Spinal cord (tissue), 10 donors: Measurements from ENCODE around the gene LDLR. TPM values are rescaled to one million over a fixed set of nuclear protein-coding genes. Genes with fewer than 3 reads are reported as not detected.
"Not testable (repeated sequence)": the region's sequence is repeated elsewhere in the genome, so short reads cannot be mapped to it uniquely, and the experiment has no call there.

Experiments
- DNase-seq, 6 donors: peaks; one replicate each; pipeline versions ENCODE4 v3.0.0 to v3.0.0-alpha.2; 2013 to 2015; ENCODE audit warnings: low spot score in 6 of 6, low read depth in 4 of 6
- H3K27ac ChIP-seq: one replicate; pipeline ENCODE4 v1.5.1; 2013; ENCODE audit warnings: low read depth, low read length, control low read depth
- H3K27me3 ChIP-seq: one replicate; pipeline ENCODE4 v1.6.1; 2013; ENCODE audit warnings: low read length; ENCODE audit not compliant: control insufficient read depth, insufficient read depth
- H3K36me3 ChIP-seq: one replicate; pipeline ENCODE4 v1.6.1; 2013; ENCODE audit warnings: low read length; ENCODE audit not compliant: control insufficient read depth, insufficient read depth
- H3K4me1 ChIP-seq: one replicate; pipeline ENCODE4 v1.6.1; 2013; ENCODE audit warnings: low read length; ENCODE audit not compliant: control insufficient read depth, insufficient read depth
- H3K4me3 ChIP-seq: one replicate; pipeline ENCODE4 v1.5.1; 2013; ENCODE audit warnings: low read depth, low read length, control low read depth
- H3K9me3 ChIP-seq: one replicate; pipeline ENCODE4 v1.6.1; 2013; ENCODE audit warnings: low read length; ENCODE audit not compliant: control insufficient read depth, insufficient read depth
- WGBS: methylation state at CpG from one replicate; pipeline ENCODE4 v1.1.5; 2013; ENCODE audit warnings: missing lambda C conversion rate; ENCODE audit not compliant: insufficient coverage; 5-methylcytosine and 5-hydroxymethylcytosine counted together
- polyA plus RNA-seq, 2 donors: library from polyadenylated mRNA; unstranded; fragments of 120-200 nt; gene quantifications; one replicate each; pipeline ENCODE4 v1.2.1, GENCODE V29; 2013; ENCODE audit not compliant: insufficient read length in 2 of 2
- total RNA-seq, 2 donors: library from RNA; depleted of rRNA in 1 of 2; stranded (reverse); fragments of 120-200 nt in 1 of 2; fragments of >200 nt in 1 of 2; gene quantifications; one replicate each; pipeline versions ENCODE4 v1.2.3 to v1.2.4, GENCODE V29; 2013 to 2014
- donor health status: healthy.

LDLR gene
- total and polyA plus RNA-seq, 4 donors, result 29.8 to 70.9 (median 30.2) TPM

DNA sequence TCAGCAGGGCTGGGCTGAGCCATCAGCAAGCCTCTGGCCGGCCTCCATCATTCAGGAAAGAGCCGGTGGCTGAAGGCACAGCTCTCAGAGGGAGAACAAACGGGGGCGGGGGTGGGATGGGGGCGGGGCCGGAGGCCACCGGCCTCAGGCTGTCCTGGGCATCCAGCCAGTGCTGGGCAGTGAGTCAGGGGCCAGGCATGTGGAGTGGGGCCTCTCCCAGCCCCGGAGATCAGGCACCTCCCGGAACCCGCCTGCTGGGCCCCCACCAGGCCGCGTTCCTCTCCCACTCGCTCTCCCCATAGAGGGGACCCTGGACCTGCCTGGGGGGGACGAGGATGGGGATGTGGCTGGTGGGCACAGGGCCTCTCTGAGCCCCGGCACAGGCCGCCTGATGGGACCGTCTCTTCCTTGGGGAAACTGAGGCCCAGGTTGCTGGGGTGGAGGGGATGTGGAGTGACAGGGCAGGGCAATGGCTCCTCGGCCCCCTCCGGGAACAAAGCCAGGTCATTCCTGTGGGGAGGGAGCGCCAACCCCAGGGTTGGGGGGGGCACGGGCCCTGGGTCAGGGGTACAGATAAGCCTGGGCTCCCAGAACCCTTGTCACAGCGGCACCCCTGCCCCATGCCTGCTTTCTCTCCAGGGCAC lies 53.4 kb downstream of the LDLR start:
- 30% methylated on average over 17 of the region's 22 CpGs for WGBS
- Histone ChIP-seq H3K9me3 (peaks cover 4% of the 10 kb centered on the region), H3K4me3 (peak overlapping the region; percentile 4), H3K36me3 (peaks cover 5% of the 10 kb centered on the region), H3K4me1 (peaks cover 54% of the 10 kb centered on the region), H3K27me3 (no peaks in the 10 kb centered on the region), H3K27ac (peak overlapping the region; percentile 98)
- peak in 4 of 6 donors; percentile 52 to 89 (median 60) for DNase-seq

- Histone ChIP-seq H3K36me3 (peaks cover 16% of the 10 kb centered on the region), H3K9me3 (peaks cover 4% of the 10 kb centered on the region), H3K27me3 (no peaks in the 10 kb centered on the region), H3K4me3 (no peak overlapping the region), H3K4me1 (peaks cover 29% of the 10 kb centered on the region), H3K27ac (no peak overlapping the region)
- no CpG with 5 or more reads among the region's 3 CpGs for WGBS
- no peak for DNase-seq
Measured at GRCh38 chr19:11145536-11145924, 56.3 kb downstream of the LDLR start.

DNA sequence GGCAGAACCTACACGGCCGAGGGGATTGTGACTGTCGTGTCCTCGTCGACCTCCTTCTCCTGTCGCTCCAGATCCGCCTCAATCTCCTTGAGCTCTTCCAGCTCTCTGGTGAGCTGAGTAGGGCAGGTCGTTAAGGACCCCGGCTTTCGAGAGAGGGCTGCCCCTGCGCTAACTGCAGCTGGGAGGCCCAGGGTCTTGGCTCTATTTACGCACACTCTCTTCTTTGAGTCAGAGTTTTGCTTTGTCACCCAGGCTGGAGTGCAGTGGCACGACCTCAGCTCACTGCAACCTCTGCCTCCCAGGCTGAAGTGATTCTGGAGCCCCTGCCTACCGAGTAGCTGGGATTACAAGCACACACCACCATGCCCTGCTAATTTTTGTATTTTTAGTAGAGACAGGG lies 58.7 kb downstream of the LDLR start:
- 90% methylated on average over 13 of the region's 14 CpGs for WGBS
- DNase-seq, result no peak
- Histone ChIP-seq H3K4me3 (no peak overlapping the region), H3K27ac (peak overlapping the region; percentile 15), H3K9me3 (peaks cover 4% of the 10 kb centered on the region), H3K4me1 (peaks cover 18% of the 10 kb centered on the region), H3K27me3 (no peaks in the 10 kb centered on the region), H3K36me3 (peaks cover 16% of the 10 kb centered on the region)

DNA sequence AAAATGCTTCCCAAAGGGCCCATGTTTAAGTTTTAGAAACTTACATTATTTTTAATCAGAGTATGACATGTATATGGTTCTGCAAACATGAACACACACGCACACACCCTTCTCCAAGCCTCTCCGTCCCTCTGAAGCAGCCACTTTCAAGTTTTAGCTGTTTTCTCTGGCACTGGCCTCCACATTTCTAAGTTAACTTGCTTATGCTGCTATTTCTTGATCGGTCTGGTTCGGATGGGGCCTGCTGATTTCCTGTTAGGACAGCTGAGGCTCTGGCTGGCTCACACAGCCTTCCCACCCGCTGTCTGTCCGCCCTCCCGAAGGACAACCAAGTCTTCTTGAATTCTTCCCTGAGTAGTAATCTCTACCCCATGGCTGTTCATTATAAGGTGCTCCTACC lies 61.9 kb downstream of the LDLR start:
- 82% methylated on average over 7 of the region's 7 CpGs for WGBS
- Histone ChIP-seq H3K27me3 (no peaks in the 10 kb centered on the region), H3K4me1 (peaks cover 20% of the 10 kb centered on the region), H3K9me3 (no peaks in the 10 kb centered on the region), H3K4me3 (no peak overlapping the region), H3K36me3 (peaks cover 16% of the 10 kb centered on the region), H3K27ac (peak overlapping the region; percentile 67)
- DNase-seq, result peak in 1 of 6 donors; percentile 83

DNA sequence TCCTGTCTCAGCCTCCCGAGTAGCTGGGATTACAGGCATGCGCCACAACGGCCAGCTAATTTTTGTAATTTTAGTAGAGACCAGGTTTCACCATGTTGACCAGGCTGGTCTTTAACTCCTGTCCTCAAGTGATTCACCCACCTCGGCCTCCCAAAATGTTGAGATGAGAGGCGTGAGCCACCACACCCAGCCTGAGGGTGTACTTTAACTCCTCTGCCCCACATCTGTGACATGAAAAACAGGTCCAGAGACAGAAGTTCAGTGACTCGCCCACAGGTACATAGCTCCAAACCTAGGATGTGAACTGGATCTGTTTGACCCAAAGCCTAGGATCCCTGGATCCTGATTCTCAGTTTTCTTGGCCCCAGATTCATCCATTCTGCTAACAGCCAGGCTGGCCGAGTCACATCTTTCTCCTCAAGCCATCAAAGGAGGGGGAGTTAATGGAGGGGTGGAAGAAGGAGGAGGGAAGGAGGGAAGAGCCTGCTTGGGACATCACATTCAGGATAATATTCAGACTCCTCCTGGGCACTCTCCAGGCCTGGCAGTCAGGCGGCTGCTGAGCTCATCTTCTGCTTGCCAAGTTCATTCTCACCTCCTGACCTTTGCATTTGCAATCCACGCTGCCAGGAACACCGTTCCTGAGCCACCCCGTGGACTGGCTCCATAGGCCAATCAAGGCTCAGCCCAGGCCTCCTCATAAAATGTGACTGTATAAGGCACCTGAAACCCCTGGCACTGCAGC lies 63.2 kb downstream of the LDLR start:
- H3K36me3 ChIP-seq, result peaks cover 10% of the 10 kb centered on the region
- H3K4me1 ChIP-seq, result peaks cover 22% of the 10 kb centered on the region
- peak in 2 of 6 donors; percentile 41 to 67 for DNase-seq
- H3K27me3 ChIP-seq, result no peaks in the 10 kb centered on the region
- H3K4me3 ChIP-seq, result no peak overlapping the region
- no peaks in the 10 kb centered on the region for H3K9me3 ChIP-seq
- WGBS, result 76% methylated on average over 8 of the region's 11 CpGs
- H3K27ac ChIP-seq, result peak overlapping the region; percentile 84

DNA sequence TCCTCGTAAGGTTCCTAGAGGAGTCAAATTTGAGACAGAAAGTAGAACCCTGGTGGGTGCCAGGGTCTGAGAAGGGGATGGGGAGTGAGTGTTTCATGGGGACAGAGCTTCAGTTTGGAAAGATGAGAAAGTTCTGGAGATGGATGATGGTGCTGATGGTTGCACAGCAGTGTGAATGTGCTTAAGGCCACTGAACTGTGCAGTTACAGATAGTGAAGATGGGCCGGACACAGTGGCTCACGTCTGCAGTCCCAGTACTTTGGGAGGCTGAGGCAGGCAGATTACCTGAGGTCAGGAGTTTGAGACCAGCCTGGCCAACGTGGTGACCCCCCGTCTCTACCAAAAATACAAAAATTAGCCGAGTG lies 65.4 kb downstream of the LDLR start:
- WGBS, result 46% methylated on average over 6 of the region's 6 CpGs
- H3K27ac ChIP-seq, result no peak overlapping the region
- peaks cover 22% of the 10 kb centered on the region for H3K4me1 ChIP-seq
- no peaks in the 10 kb centered on the region for H3K9me3 ChIP-seq
- no peaks in the 10 kb centered on the region for H3K36me3 ChIP-seq
- peak overlapping the region; percentile 56 for H3K4me3 ChIP-seq
- DNase-seq, result no peak
- no peaks in the 10 kb centered on the region for H3K27me3 ChIP-seq

DNA sequence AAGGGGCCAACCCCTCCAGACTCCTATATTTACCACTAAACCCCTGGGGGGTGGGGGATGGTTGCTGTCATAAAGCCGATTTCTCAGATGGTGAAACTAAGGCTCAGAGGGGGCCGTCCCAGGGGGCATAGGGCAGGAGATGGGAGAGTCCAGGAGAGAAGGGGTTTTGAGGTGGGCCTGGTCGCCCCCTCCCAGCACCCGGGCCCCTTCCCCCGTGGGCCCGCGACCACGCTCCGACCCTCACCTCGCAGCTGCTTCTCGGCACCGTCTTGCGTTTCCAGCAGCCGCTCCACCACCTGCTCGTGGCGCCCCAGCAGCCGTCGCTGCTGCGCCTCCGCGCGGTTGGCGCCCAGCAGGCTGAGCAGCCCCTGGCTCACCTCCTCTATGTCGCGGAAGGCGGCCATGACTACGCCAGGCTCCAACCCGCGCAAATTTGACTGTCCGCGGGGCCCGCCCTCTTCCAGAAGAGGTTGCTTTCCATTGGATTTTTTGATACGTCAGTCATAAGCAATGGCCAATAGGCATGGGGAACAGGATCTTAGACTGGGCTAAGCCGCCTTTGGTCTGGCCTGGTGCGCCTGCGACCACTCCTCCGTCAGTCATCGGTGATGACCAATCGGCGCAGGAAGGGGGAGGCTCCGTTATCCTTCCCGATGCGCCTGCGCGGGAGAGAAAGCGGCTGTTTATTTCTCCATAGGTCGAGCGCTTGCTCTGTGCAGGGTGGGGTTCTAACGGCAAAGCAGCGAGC lies 66.3 kb downstream of the LDLR start, which contains the start of gene SPC24:
TSS of gene SPC24 (minus strand) at position 410 of the 748 bp plus-strand sequence. CDS start at position 404, 6 bp downstream.
- Histone ChIP-seq H3K4me1 (peaks cover 22% of the 10 kb centered on the region), H3K36me3 (no peaks in the 10 kb centered on the region), H3K27me3 (no peaks in the 10 kb centered on the region), H3K4me3 (peak within 1 kb of the TSS; percentile 56), H3K9me3 (no peaks in the 10 kb centered on the region), H3K27ac (peak within 1 kb of the TSS; percentile 88)
- DNase-seq, result peak; percentile 93 to 99 (median 96)
- under 1% methylated on average over 47 of the region's 50 CpGs for WGBS

GRCh38 chr19:11159598-11160439 lies 70.6 kb downstream of the LDLR start:
- Histone ChIP-seq H3K27ac (peak overlapping the region; percentile 16), H3K9me3 (no peaks in the 10 kb centered on the region)

DNA sequence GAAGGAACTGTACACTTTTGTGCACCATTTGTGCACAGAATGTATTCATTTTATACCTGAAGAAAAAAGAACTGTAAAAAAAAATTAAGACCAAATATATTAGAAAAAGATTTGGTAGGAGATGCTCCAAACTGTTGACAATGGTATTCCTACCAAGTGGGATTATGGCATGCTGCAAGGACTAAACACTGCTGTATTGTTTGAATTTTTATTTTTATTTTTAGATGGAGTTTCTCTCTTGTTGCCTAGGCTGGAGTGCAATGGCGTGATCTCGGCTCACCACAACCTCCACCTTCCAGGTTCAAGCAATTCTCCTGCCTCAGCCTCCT lies 71.1 kb downstream of the LDLR start:
- not testable (repeated sequence) for H3K36me3 ChIP-seq, H3K4me3 ChIP-seq, DNase-seq, H3K27me3 ChIP-seq, H3K9me3 ChIP-seq
- Histone ChIP-seq H3K27ac (peak overlapping the region; percentile 16), H3K4me1 (peaks cover 24% of the 10 kb centered on the region)
- WGBS, result no CpG with 5 or more reads among the region's 2 CpGs

More at GRCh38 chr19:11159598-11160439, 70.6 kb downstream of the LDLR start:
- Histone ChIP-seq H3K27me3 (no peaks in the 10 kb centered on the region), H3K4me1 (peaks cover 23% of the 10 kb centered on the region), H3K4me3 (no peak overlapping the region), H3K36me3 (no peaks in the 10 kb centered on the region)
- DNase-seq, result peak in 1 of 6 donors; percentile 38
- WGBS, result 53% methylated on average over 6 of the region's 16 CpGs
